Epithelial cell of esophagus (primary cell): Measurements from ENCODE around the gene RAD51B.
A peak's percentile ranks its signal among the peaks of the same experiment; 100 is the strongest.
"Not testable (repeated sequence)": the region's sequence is repeated elsewhere in the genome, so short reads cannot be mapped to it uniquely, and the experiment has no call there.

Experiments
- DNase-seq: peaks from one replicate; pipeline ENCODE4 v3.0.0; 2010; ENCODE audit warnings: low read depth
- H3K4me3 ChIP-seq: 2 replicates; pipeline ENCODE4 v1.5.1; 2011; ENCODE audit warnings: mild to moderate bottlenecking, low read length, control low read depth
- TF ChIP-seq, protein P1 (sequence below): IDR thresholded peaks from 2 replicates; pipeline ENCODE4 v1.5.1; 2011; ENCODE audit warnings: low read depth, mild to moderate bottlenecking, low read length, control low read depth, inconsistent platforms; ENCODE audit not compliant: insufficient read depth; ENCODE audit errors: missing control alignments

Gene RAD51B

GRCh38 chr14:68283378-68284123 is 464.0 kb downstream of the RAD51B start:
- H3K4me3 ChIP-seq: no peak overlapping the region
- DNase-seq: no peak
- TF ChIP-seq, protein P1, sequence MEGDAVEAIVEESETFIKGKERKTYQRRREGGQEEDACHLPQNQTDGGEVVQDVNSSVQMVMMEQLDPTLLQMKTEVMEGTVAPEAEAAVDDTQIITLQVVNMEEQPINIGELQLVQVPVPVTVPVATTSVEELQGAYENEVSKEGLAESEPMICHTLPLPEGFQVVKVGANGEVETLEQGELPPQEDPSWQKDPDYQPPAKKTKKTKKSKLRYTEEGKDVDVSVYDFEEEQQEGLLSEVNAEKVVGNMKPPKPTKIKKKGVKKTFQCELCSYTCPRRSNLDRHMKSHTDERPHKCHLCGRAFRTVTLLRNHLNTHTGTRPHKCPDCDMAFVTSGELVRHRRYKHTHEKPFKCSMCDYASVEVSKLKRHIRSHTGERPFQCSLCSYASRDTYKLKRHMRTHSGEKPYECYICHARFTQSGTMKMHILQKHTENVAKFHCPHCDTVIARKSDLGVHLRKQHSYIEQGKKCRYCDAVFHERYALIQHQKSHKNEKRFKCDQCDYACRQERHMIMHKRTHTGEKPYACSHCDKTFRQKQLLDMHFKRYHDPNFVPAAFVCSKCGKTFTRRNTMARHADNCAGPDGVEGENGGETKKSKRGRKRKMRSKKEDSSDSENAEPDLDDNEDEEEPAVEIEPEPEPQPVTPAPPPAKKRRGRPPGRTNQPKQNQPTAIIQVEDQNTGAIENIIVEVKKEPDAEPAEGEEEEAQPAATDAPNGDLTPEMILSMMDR: no peak

GRCh38 chr14:68284333-68284732 is 464.8 kb downstream of the RAD51B start:
- TF ChIP-seq, protein P1: no peak
- no peak for DNase-seq
- H3K4me3 ChIP-seq: no peak overlapping the region

DNA sequence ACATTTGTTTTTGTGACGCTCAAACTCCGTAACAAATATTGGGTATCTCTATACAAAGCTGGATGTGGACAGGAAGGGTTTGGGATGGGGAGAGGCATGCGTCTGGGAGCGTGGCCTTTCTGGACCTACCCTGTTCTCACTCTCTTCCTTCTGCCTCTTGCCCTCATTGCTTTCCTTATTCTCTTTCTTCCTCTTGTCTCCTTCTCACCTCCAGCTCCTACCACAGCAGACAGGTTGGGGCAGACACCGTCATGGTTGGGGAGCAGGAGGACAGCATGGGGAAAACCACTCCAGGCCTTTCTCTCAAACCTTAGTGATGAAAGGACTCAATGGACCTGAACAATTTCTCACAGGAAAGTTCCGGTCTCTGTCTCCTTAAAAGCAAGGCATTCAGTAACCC is 465.3 kb downstream of the RAD51B start:
- TF ChIP-seq, protein P1: no peak
- no peak overlapping the region for H3K4me3 ChIP-seq
- no peak for DNase-seq

DNA sequence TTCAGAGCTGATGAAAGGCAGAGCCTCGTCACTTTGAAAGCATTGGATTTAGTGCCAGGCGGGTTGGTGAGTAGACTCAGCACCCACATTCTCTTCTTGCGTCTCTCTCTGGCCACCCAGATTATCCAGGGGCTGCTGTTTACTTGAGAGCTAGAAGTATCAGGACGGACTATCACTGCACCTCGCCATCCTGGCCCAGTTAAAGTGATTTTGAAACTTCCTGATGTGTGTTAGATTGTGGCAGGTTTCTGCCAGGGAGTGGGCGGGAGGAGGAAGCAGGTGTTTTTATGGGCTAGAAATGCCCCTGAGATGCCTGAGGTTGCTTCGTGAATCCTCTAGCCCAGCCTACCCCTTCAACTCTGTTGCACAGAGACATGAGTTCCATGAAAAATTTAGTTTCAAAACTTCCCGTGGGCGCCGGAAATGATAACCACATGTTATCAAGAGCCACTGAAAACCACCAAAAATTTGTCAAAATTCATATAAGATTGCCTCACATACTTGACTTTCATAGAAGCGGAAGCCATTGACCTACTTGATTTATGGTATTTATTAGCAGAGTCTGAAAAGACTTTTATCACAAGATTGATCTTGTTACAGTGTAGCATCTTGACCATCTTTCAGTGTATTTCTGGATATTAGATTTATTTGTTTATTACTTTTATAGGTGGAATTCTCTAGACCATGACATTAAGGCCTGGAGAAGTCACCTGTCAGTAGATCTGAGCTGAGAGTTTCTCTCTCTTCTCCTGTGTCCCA is 466.0 kb downstream of the RAD51B start:
- TF ChIP-seq, protein P1: no peak
- no peak for DNase-seq
- H3K4me3 ChIP-seq: no peak overlapping the region

- TF ChIP-seq, protein P1: no peak
- peak; percentile 51 for DNase-seq
- no peak overlapping the region for H3K4me3 ChIP-seq
These were observed 467.1 kb downstream of the RAD51B start for GRCh38 chr14:68286667-68287066.

GRCh38 chr14:68289452-68289851 is 469.9 kb downstream of the RAD51B start:
- not testable (repeated sequence) for DNase-seq, H3K4me3 ChIP-seq

GRCh38 chr14:68291820-68292219 is 472.2 kb downstream of the RAD51B start:
- no peak overlapping the region for H3K4me3 ChIP-seq
- TF ChIP-seq, protein P1: no peak
- no peak for DNase-seq
